Non-pigmented ciliary epithelial cell (primary cell): Measurements from ENCODE around the gene CHRNG.
A peak's percentile ranks its signal among the peaks of the same experiment; 100 is the strongest.
"Not testable (repeated sequence)": the region's sequence is repeated elsewhere in the genome, so short reads cannot be mapped to it uniquely, and the experiment has no call there.

Source experiments
- DNase-seq: peaks from one replicate; pipeline ENCODE4 v3.0.0-alpha.2; 2010; ENCODE audit warnings: low read depth

CHRNG gene

DNA sequence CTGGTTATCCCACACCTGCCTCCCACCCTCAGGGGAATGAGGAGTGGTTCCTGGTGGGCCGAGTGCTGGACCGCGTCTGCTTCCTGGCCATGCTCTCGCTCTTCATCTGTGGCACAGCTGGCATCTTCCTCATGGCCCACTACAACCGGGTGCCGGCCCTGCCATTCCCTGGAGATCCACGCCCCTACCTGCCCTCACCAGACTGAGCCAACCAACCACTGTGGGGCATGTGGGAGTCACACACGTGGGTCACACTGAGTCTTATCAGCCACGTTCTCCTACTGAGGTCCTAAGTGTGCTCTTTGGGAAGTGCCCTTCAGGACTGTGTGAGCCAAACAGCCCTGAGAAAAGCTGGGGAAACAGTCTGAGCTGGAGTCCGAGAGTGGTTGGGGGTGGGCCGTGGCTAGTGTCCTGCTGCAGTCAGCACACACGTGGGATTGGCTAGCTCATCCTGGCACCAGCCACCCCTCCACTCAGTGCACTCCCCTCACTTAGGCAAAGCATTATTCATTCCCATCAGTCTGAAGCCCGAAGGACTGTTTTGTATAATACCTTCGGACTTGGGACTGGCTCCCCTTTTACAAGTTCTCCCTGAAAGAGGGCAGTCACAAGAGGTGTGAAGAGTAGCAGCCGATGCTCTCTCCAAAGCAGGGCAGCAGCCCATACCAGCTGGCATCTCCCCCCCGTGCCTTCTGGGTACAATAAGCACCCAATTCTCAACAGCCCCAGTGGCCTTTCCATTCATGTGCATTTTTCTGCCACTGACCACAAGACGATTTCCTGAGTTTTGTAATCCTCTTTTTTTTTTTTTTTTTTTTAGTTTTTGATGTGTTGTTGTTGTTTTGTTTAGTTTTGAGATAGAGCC is 6.3 kb downstream of the CHRNG start:
- no peak for DNase-seq

DNA sequence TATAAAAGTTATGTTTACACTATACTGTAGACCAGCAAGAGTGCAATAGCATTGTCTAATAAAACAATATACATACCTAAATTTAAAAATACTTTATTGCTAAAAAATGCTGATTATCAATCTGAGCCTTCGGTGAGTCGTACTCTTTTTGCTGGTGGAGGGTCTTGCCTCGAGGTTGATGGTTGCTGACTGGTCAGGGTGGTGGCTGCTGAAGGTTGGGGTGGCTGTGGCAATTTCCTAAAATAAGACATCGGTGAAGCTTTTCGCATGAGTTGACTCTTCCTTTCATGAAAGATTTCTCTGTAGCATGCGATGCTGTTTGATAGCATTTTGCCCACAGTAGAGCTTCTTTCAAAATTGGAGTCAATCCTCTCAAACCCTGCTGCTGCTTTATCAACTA is 8.5 kb downstream of the CHRNG start:
- DNase-seq: no peak

DNA sequence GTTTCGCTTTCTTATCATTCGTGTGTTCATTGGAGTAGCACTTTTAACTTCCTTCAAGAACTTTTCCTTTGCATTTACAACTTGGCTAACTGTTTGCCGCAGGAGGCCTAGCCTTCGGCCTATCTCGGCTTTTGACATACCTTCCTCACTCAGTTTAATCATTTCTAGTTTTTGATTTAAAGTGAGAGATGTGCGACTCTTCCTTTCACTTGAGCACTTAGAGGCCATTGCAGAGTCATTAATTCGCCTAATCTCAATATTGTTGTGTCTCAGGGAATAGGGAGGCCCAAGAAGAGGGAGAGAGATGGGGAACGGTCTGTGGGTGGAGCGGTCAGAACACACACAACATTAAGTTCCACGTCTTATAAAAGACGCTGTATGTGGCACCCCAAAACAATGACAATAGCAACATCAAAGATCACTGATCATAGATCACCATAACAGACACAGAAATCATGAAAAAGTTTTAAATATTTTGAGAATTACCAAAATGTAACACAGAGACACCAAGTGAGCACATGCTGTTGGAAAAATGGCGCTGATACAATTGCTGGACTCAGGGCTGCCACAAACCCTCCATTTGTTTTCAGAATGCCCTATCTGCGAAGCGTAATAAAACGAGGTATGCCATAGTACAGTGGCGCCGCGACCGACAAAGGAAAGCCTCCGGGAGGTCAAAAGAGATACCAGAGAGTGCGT is 10.3 kb downstream of the CHRNG start:
- no peak for DNase-seq

DNA sequence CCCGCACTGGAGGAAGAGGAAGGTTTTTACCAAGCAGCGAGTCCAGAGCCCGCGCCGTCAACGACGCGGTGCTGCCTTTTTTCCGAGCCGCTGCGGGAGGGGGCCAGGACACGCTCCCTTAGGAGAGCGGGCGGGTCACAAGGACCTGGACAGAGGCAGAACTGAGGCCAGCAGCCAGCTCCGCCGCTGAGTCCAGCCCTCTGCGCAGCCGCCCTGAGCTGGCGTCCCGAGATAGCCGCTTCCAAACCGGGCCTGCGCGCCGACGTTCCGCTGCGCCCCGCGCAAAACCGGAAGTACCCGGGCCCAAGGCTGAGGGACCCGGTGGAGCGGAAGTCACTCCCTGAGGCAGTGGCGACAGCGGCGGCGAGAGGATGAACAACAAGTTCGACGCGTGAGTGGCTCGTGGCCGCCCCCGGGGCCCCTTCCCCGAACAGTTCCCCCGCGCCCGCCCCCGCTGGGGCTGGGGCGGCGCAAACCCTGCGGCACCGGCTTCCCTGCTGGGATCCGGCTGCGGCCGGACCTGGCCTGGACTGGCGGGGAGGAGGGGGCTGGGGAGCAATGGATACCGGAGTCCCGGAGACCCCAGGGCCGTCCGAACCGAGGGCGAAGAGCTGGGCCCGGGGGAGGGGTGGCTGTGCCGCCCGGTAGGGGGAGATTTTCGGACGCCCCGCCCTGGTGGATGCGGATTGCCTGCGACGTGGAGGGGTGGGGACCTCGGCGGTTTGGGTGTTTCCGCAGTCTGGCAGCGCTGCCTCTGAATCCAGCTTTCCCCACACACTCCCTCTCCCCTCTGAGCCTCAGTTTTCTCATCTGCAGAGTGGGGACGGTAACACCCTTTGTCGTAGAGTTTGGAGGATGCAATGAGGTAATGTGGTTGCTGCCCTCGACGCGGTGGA is 11.1 kb downstream of the CHRNG start, which contains the start of the genes EIF4E2 and TIGD1:
EIF4E2 (plus strand) TSS at position 336 of the 896 bp plus-strand sequence; CDS start at position 372, 36 bp downstream.
TIGD1 (minus strand) TSS at position 204 of the 896 bp plus-strand sequence. CDS start 675 bp downstream, outside the sequence.
- DNase-seq: no peak

DNA sequence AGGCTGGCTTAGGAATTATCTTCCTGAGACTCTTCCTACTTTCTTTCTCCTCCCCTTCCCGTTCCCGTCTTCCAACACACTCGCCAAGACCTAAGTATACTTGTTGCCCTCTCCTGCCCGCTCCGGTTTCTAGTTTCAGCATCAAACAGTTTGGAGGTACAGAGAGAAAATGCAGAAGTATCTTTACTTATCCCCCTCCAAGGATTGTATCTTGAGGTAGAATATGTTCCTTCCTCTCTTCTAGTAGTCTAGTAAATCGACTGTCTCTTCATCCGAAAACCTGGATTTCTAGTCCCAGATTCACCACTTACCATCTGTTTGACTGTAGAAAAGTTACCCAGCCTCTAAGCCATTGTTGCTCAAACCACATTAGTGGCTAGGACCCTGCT is 11.8 kb downstream of the CHRNG start:
- no peak for DNase-seq

DNA sequence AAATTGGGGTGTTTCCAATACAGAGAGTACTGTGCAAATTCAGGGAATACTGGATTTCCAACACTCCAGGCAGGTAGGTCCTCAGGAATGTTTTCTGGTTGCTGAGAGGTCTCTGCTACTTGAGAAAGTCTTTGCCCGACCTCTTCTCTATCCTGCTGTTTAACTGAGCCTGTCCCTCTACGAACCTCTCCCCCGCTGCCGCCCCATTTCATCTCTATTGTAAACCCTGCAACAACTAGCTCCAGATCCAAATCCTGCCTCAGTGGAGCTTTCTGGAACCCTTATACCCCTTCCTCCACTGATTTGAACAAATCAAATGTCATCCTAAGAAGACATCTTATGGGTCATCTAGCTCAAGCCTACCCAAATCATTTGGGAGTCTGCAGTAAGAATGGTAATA is 12.3 kb downstream of the CHRNG start:
- no peak for DNase-seq

DNA sequence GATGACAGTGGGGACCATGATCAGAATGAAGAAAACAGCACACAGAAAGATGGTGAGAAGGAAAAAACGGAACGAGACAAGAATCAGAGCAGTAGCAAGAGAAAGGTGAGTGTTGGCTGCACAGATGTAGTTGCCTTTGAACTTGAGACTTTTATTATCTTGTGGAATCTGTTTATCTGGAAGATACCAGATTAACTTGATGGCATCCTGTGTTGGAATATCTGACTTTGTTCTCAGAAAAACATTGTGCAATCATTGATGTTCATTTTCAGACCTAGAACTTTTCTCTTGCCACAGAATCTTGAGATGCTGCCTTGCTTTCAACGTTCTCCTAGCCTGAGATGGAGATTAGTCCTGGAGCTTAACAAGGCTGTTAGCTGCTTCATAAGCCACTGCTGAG is 16.9 kb downstream of the CHRNG start:
- DNase-seq: no peak

DNA sequence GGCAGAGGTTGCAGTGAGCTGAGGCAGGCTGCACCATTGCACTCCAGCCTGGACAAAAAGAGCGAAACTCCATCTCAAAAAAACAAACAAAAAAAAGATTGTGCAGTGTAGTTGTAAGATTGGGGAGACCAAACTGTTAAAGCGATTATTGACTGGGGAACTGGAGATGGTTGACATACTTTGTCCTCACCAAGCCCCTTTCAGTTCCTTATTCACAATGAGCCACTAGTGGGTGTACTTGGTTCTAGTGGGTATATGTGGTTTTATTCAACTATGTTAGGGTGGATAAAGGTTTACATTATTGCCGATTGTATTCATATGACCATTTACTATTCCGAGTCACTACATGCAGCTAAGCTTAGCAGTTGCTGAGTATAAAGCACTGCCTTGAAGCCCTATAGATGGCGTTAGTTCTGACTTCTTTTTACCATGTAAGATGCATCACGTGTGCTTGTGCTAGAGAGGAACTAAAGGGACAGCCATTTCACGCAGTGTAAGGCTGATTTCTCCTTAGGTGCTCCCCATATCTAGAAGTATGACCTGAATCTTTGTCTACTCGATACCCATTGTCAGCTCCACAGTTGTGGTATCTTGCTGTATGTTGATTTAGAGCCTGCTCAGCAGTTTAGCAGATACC is 23.1 kb downstream of the CHRNG start:
- DNase-seq: no peak

DNA sequence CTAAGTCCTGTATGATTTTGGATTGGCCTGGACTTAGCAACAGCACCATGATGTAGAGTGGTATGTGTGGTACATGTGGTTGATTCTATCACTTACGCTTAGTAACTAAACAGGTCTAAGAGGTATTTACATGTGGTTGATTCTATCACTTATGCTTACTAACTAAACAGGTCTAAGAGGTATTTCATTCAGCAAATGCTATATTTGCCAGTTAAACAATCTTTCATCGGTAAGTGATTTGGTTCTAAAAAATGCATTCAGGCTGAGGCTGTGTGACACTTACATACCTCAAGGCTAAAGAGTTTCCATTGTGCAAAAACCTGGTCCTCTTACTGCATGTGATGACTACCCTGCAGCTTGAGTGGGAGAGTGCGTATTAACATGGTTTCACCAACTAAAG is 24.1 kb downstream of the CHRNG start:
- no peak for DNase-seq

DNA sequence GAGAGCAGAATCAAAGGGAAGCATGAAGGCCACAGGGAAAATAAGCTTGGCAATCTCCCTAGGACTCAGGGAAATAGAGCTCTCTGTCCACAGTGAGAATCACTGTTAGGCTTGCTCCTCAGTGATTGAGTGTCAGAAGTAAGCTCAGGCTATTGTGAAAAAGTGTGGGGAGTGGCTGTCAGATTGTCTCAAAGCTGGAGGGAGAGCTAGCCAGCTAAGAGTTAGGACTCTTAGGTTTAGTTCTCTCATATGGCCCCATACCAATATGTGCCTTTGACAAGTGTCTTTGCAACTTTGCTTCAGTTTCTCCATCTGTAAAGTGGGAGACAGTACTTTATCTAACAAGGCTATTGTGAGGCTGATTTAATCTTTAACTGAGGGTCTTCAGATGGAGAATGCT is 28.2 kb downstream of the CHRNG start:
- DNase-seq: no peak

DNA sequence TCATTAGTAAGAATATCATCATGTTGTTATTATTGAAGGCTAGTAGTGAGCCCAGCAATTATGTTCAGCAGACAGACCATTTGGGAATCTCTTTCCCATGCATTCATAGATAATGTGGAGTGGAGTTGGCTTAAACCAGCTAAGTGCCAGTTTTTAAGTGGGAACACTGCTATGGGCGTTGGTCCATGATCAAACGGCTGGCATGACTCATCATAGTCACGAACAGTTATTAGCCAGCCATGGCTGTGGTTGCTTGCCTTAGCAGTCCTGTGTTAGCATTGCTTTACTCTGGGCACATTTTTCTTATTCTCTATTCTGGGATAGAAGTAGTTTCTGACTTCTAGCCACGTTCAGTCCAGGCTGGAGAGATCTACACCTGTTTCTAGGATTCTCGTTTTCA is 28.7 kb downstream of the CHRNG start:
- DNase-seq: no peak

DNA sequence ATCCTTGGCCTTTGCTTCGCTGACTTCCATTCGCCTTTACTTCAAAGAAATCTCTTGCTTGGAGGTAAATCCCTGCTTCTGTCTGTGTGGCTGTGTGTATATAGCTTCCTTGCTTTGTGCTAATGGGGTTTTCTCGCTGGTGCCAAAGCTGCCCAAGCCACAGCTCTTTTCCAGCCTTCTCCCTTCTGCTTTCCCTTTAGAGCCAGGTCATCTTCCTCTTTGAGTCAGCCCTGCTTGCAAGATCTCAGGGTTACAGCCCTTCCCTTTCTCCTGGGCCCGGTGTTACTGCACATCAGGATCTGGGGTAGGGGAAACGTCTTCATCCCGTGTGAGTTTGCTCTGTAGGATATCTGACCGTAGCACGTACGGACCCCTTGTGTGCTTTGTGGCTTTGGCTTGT is 30.0 kb downstream of the CHRNG start:
- DNase-seq: no peak

DNA sequence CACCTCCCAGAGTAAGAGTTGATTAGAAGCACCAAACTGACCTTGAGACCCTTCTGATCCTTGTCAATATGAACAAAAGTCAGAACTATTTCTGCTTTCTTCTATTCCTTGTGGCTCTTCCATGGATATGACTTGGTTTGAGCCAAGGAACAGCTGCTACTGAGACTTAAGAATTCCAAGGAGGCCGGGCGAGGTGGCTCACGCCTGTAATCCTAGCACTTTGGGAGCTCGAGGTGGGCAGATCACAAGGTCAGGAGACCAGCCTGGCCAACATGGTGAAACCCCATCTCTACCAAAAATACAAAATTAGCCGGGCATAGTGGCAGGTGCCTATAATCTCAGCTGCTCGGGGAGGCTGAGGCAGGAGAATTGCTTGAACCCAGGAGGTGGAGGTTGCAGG is 31.0 kb downstream of the CHRNG start:
- DNase-seq: not testable (repeated sequence)

DNA sequence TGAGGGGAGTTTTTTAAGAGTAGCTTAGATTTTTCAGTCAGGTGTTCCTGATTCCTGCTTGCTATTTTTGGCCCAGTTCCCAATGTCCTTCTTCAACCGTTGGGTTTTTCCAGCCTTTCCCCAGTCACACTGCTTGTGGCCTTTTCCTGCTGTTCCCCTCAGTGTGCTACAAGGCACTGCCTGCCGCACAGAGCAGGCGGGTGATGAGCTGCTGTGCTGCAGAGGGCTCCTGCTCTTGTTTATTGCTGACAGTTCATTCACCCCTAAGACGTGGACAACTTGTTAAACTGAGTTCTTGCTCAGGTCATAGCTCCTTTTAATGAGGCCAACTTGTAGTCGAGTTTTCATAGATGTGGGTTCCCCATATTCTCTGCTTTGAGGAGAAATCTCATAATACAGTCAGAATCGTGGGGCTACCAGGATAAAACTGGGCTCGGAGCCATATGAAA is 31.6 kb downstream of the CHRNG start:
- no peak for DNase-seq

DNA sequence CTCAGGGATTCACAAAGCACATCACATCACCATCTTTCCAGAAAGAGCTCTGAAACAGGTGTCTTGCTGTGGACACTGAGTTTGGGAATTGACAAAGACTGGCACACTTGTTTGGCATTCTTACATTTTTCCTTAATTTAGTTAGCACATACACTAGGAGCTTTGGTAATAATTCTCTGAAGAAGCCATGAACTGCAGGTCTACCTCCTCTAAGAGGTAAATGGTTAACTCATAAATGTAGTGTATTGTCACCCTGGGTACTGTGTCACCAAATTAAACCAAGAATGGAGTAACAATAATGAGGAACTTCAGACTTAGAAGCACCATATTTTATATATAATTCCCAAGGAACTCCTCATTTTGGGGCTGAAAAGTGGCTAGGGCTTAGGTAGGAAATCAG is 33.5 kb downstream of the CHRNG start:
- no peak for DNase-seq

DNA sequence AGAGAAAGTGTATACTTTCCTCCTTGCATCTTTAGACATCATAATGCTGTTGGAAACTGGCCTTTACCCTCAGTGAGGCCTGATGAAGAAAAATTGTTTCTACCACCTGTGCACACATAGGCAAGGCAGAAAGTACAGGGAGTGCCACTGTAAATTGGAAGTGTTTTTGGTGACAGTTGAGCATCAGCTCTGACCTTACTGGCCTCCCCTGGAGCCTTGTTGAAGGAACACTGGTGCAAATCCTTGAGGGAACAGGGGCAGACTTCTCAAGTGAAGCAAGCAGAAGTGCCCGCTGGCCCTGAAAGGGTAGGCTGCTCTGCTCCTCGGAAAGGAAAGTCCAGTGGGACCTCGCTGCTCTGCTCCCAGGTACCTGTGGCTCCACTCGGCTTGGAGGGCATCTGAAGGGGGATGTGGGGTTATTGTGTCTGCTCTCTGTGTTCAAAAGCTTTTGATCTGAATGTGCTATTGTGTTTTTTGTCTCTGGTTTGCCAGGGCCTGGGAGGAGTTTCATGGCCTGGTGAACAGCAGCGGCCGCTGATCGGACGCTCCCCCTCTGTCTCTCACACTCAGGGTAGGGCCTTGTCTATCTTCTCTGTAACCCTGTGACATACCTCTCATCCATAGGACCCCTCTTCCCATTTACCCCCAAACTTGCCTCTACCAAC is 34.4 kb downstream of the CHRNG start:
- no peak for DNase-seq

DNA sequence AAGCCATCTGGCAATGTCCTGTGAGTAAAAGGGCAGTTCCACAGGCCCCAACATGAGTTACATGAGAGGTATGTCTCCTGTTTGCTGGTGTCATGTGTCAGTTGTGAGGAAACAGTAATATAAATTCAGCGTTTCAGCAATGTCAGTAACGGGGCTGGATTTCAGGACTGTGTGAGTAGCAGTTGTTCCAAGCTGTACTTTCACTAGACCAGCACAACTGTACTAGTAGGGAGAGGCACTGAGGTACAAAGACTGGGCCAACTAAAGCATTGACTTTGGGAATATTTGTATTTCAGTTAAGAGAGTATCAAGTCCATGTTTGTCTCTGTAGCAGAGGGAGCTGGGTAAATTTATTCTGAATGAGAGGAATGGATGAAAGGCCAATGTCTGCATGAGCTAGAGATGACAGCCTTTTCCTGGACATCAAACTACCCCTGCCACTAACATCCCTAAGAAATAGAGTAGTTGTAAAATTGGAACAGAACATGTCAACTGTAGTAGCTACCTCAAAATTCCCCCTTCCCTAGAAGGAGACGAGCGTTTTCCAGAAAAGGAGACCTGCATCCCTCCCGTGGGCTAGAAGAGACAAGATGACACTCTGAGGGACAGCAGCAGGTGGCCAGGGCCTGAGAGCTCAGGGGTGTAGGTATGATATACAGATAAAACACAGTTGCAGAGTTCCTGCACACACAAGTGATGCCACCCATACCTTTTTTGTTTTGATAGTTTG is 35.3 kb downstream of the CHRNG start:
- no peak for DNase-seq

DNA sequence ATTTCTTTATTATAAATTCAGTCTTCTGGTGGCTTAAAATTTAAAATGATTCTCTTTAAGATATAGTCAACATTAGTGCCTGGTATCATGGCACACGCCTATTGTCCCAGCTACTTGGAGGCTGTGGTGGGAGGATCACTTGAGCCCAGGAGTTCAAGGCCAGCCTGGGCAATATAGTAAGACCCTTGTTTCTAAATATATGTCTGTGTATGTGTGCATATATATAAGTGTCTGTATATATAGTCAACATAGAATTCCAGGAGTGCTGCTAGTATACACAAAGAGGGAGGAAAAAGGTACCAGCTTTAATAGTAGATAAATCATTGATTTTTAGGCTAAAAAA is 35.9 kb downstream of the CHRNG start:
- no peak for DNase-seq

DNA sequence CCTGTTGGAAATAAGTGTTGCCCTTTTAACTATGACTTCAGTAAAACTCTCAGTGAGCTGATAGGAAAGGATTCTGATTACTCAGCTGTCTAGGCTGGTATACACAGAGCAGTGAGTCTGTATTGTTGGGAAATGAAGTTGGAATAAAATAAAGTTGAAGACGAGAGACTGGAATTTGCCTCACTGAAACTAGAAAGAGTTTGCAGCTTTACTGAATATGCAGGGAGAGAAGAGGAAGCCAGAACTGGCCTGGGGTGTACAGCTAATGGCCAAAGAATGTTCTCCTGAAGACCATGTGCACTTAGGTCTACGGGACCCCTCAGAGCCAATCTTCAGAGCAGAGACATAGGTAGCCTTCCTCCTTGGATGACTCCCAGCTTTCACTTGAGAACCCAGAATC is 37.5 kb downstream of the CHRNG start:
- peak; percentile 42 for DNase-seq

DNA sequence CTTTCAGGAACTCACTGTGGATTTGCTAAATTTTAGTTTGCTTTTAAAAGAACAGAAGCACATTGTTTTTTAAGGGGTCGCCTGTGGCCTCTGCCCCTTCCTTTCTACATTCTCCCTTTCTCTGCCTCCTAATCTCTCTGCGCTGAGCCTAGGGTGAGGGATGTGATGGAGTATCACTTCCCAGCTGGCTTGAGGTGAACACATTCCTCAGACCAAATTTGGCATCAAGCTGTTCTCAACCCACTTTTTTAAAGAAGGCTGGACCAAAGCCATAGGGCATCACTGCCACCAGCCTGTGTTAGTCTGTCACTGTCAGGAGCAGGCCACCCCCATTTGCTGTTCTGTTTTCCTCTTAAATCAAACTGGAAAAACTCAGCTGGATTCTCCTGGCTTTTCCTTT is 38.3 kb downstream of the CHRNG start:
- no peak for DNase-seq

DNA sequence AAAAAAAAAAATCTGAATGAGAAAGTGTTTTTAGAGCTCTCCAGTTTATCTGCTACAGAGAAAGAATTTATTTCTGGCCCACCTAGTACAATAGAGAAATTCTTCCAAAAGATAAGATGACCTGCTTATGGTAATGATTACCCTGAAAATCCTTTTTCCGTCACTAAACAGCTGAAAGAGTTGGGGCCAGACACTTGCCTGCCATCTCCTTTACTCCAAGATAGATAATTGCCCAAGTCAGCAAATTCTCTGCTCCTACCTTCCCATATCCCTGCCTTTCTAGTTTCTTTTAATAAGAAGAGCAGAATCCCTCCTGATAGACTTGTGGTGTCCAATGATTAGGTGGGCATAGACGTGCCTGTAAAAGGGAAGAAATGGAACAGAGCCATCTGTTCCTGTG is 39.1 kb downstream of the CHRNG start:
- DNase-seq: no peak
